GM12878 (cell line): ENCODE data around the gene SGCD.

Experiments
- CHD2 ChIP-seq: IDR thresholded peaks from 2 replicates; pipeline ENCODE4 v1.6.1; 2011; ENCODE audit warnings: low read depth, low read length, improper control_type of control experiment, borderline replicate concordance
- CREB1 ChIP-seq: IDR thresholded peaks from 2 replicates; pipeline ENCODE4 v1.6.1; 2012; ENCODE audit warnings: low read depth, mild to moderate bottlenecking, inconsistent platforms
- CTCF ChIP-seq, 3 experiments: IDR thresholded peaks in 2 of 3; conservative IDR thresholded peaks in 1 of 3; 2 replicates each; pipeline ENCODE4 v1.5.1; 2011; ENCODE audit warnings: low read depth in 3 of 3, low read length in 3 of 3, mild to moderate bottlenecking in 3 of 3, control low read depth in 2 of 3, moderate library complexity in 2 of 3, inconsistent platforms in 1 of 3, mixed read lengths in 1 of 3; ENCODE audit not compliant: control insufficient read depth in 2 of 3, insufficient read depth in 1 of 3; ENCODE audit errors: extremely low read depth in 1 of 3
- E4F1 ChIP-seq: fragments of 450-650 bp; IDR thresholded peaks from 2 replicates; pipeline ENCODE4 v1.6.1; 2018; ENCODE audit warnings: borderline replicate concordance, mild to moderate bottlenecking; ENCODE audit not compliant: partially characterized antibody
- EZH2 ChIP-seq: IDR thresholded peaks from 2 replicates; pipeline ENCODE4 v1.6.1; 2012; ENCODE audit warnings: low read depth, mild to moderate bottlenecking, control low read depth, inconsistent platforms, low read length, borderline replicate concordance; ENCODE audit not compliant: control insufficient read depth
- MAX ChIP-seq: IDR thresholded peaks from 2 replicates; pipeline ENCODE4 v1.6.1; 2012; ENCODE audit warnings: low read depth, low read length, improper control_type of control experiment
- NFIC ChIP-seq: IDR thresholded peaks from 2 replicates; pipeline ENCODE4 v1.6.1; 2012; ENCODE audit warnings: low read depth, mild to moderate bottlenecking, inconsistent platforms, low read length, moderate library complexity
- NKRF ChIP-seq: fragments of 450-650 bp; conservative IDR thresholded peaks from 2 replicates; pipeline ENCODE4 v1.6.1; 2017; ENCODE audit warnings: mild to moderate bottlenecking, moderate library complexity
- POLR2A ChIP-seq: IDR thresholded peaks from 2 replicates; pipeline ENCODE4 v1.6.1; 2011; ENCODE audit warnings: low read depth, mild to moderate bottlenecking, low read length
- POLR2AphosphoS5 ChIP-seq: IDR thresholded peaks from 2 replicates; pipeline ENCODE4 v1.6.1; 2011; ENCODE audit warnings: mild to moderate bottlenecking, low read length, inconsistent platforms
- REST ChIP-seq: IDR thresholded peaks from 2 replicates; pipeline ENCODE4 v1.6.1; 2012; ENCODE audit warnings: mild to moderate bottlenecking, low read depth, low read length
- SMAD1 ChIP-seq: fragments of 450-650 bp; IDR thresholded peaks from 2 replicates; pipeline ENCODE4 v1.6.1; 2018; ENCODE audit warnings: mild to moderate bottlenecking, low read depth; ENCODE audit not compliant: partially characterized antibody
- SREBF2 ChIP-seq: IDR thresholded peaks from 2 replicates; pipeline ENCODE4 v1.6.1; 2012; ENCODE audit warnings: mild to moderate bottlenecking, low read length
- YY1 ChIP-seq: IDR thresholded peaks from 2 replicates; pipeline ENCODE4 v1.6.1; 2011; ENCODE audit warnings: low read depth, mild to moderate bottlenecking, low read length

- TF ChIP-seq MAX, result no peak
- no peak for TF ChIP-seq POLR2A
- TF ChIP-seq POLR2AphosphoS5, result no peak
- TF ChIP-seq SMAD1, result no peak
- TF ChIP-seq REST, result no peak
- no peak for TF ChIP-seq CTCF (IDR thresholded peaks at IDR 0.05 in 2 of 3, conservative IDR thresholded peaks at IDR 0.05 in 1 of 3; ENCODE audit: control insufficient read depth in 2 of 3, extremely low read depth in 1 of 3, insufficient read depth in 1 of 3, low read depth in 3 of 3, low read length in 3 of 3)
- no peak for TF ChIP-seq NKRF
- no peak for TF ChIP-seq SREBF2
- no peak for TF ChIP-seq CREB1
- no peak for TF ChIP-seq E4F1
- no peak for TF ChIP-seq YY1
- TF ChIP-seq NFIC, result no peak
- TF ChIP-seq EZH2, result no peak
- TF ChIP-seq CHD2, result no peak
Observed at GRCh38 chr5:156593546-156593945, 266.6 kb downstream of the SGCD start.
